Measurements from ENCODE around the gene CDH23. TPM values are rescaled to one million over a fixed set of nuclear protein-coding genes. Genes with fewer than 3 reads are reported as not detected.

Gene CDH23
- total and polyA plus RNA-seq, 2 experiments from 2014 or later: 0.08 TPM; not detected in 1

- WGBS, 2 experiments (ENCODE audit: low coverage in 1 of 2, low lambda C conversion rate in 2 of 2, missing lambda C conversion rate in 2 of 2): 67 to 68% methylated on average over 16 of the region's 16 CpGs
- Histone ChIP-seq H3K9me2 (ENCODE audit: insufficient read depth) (no peaks in the 10 kb centered on the region), H3K27ac (no peak overlapping the region), H3K9me3 (ENCODE audit: low read depth) (no peaks in the 10 kb centered on the region), H3K4me1 (ENCODE audit: insufficient read depth) (no peaks in the 10 kb centered on the region), H2AFZ (no peak overlapping the region), H3K9ac (no peak overlapping the region), H3F3A (ENCODE audit: insufficient read depth) (no peaks in the 10 kb centered on the region), H3K79me2 (ENCODE audit: insufficient read depth) (no peaks in the 10 kb centered on the region), H3K4me2 (ENCODE audit: unreplicated experiment) (no peak overlapping the region), H3K27me3 (replicated peaks; ENCODE audit: insufficient read depth) (peaks cover 14% of the 10 kb centered on the region; the same call in 1 of the 2 replicates), H3K36me3 (ENCODE audit: low read depth) (no peaks in the 10 kb centered on the region), H4K20me1 (ENCODE audit: insufficient read depth) (no peaks in the 10 kb centered on the region), H3K4me3 (no peak overlapping the region)
- in situ Hi-C loops (cut with MboI): no loop called here
- no peak for TF ChIP-seq EZH2 (IDR thresholded peaks at IDR 0.05; ENCODE audit: insufficient read depth, poor library complexity, severe bottlenecking)
- no peak for TF ChIP-seq EZH2phosphoT487 (IDR thresholded peaks at IDR 0.05; ENCODE audit: insufficient read depth, low read depth)
- no peak for DNase-seq
Observed at GRCh38 chr10:71431239-71432100, 34.8 kb downstream of the CDH23 start.

GRCh38 chr10:71432101-71432905, 35.6 kb downstream of the CDH23 start:
- H3K9ac ChIP-seq: no peak overlapping the region
- no peak for DNase-seq

GRCh38 chr10:71432956-71433767, 36.4 kb downstream of the CDH23 start:
- Histone ChIP-seq H3K27me3 (replicated peaks; ENCODE audit: insufficient read depth) (peaks cover 22% of the 10 kb centered on the region; the same call in 1 of the 2 replicates), H3K9me2 (ENCODE audit: insufficient read depth) (no peaks in the 10 kb centered on the region), H3K79me2 (ENCODE audit: insufficient read depth) (no peaks in the 10 kb centered on the region), H3K4me3 (no peak overlapping the region), H4K20me1 (ENCODE audit: insufficient read depth) (no peaks in the 10 kb centered on the region), H3K4me2 (ENCODE audit: unreplicated experiment) (no peak overlapping the region), H2AFZ (no peak overlapping the region), H3K9ac (no peak overlapping the region), H3K9me3 (ENCODE audit: low read depth) (no peaks in the 10 kb centered on the region), H3K4me1 (ENCODE audit: insufficient read depth) (no peaks in the 10 kb centered on the region), H3K27ac (no peak overlapping the region), H3K36me3 (ENCODE audit: low read depth) (no peaks in the 10 kb centered on the region), H3F3A (ENCODE audit: insufficient read depth) (no peaks in the 10 kb centered on the region)
- in situ Hi-C loops (cut with MboI): no loop called here
- DNase-seq: no peak
- 78% methylated on average over 11 of the region's 11 CpGs for WGBS, 2 experiments (ENCODE audit: low coverage in 1 of 2, low lambda C conversion rate in 2 of 2, missing lambda C conversion rate in 2 of 2)
- TF ChIP-seq EZH2 (IDR thresholded peaks at IDR 0.05; ENCODE audit: insufficient read depth, poor library complexity, severe bottlenecking) (no peak), EZH2phosphoT487 (IDR thresholded peaks at IDR 0.05; ENCODE audit: insufficient read depth, low read depth) (no peak)

More at GRCh38 chr10:71432101-71432905, 35.6 kb downstream of the CDH23 start:
- H3K27me3 ChIP-seq (replicated peaks; ENCODE audit: insufficient read depth): peaks cover 19% of the 10 kb centered on the region; the same call in 1 of the 2 replicates
- no peaks in the 10 kb centered on the region for H3F3A ChIP-seq (ENCODE audit: insufficient read depth)
- WGBS, 2 experiments (ENCODE audit: low coverage in 1 of 2, low lambda C conversion rate in 2 of 2, missing lambda C conversion rate in 2 of 2): 54 to 58% methylated on average over 13 to 15 of the region's 15 CpGs
- TF ChIP-seq EZH2phosphoT487 (IDR thresholded peaks at IDR 0.05; ENCODE audit: insufficient read depth, low read depth) (no peak), EZH2 (IDR thresholded peaks at IDR 0.05; ENCODE audit: insufficient read depth, poor library complexity, severe bottlenecking) (no peak)
- no peak overlapping the region for H3K4me3 ChIP-seq
- no peaks in the 10 kb centered on the region for H3K9me2 ChIP-seq (ENCODE audit: insufficient read depth)
- no peaks in the 10 kb centered on the region for H3K9me3 ChIP-seq (ENCODE audit: low read depth)
- H4K20me1 ChIP-seq (ENCODE audit: insufficient read depth): no peaks in the 10 kb centered on the region
- in situ Hi-C loops (cut with MboI): no loop called here
- H3K4me2 ChIP-seq (ENCODE audit: unreplicated experiment): no peak overlapping the region
- no peaks in the 10 kb centered on the region for H3K79me2 ChIP-seq (ENCODE audit: insufficient read depth)
- no peaks in the 10 kb centered on the region for H3K4me1 ChIP-seq (ENCODE audit: insufficient read depth)
- no peak overlapping the region for H3K27ac ChIP-seq
- H2AFZ ChIP-seq: no peak overlapping the region
- no peaks in the 10 kb centered on the region for H3K36me3 ChIP-seq (ENCODE audit: low read depth)

Measured in GM23248 (cell line).